Gastrocnemius medialis (tissue), 4 donors: ENCODE data around the gene FRMD5.

ENCODE experiments used
- POLR2A ChIP-seq, 2 donors: fragments of 450-650 bp; IDR thresholded peaks; one replicate each; pipeline ENCODE4 v1.6.1; 2017; ENCODE audit warnings: antibody characterized with exemption in 2 of 2, mild to moderate bottlenecking in 2 of 2, moderate library complexity in 2 of 2
- TF ChIP-seq, protein P1 (sequence below), 5 experiments: fragments of 450-650 bp in 3 of 5; fragments of 200-600 bp in 2 of 5; sonication (generic) in 2 of 5; IDR thresholded peaks in 4 of 5; conservative IDR thresholded peaks in 1 of 5; 1 replicate in 4 of 5; 2 replicates in 1 of 5; pipeline ENCODE4 v1.5.1; 2016 to 2019; ENCODE audit warnings: antibody characterized with exemption in 5 of 5, mild to moderate bottlenecking in 3 of 5, moderate library complexity in 3 of 5

DNA sequence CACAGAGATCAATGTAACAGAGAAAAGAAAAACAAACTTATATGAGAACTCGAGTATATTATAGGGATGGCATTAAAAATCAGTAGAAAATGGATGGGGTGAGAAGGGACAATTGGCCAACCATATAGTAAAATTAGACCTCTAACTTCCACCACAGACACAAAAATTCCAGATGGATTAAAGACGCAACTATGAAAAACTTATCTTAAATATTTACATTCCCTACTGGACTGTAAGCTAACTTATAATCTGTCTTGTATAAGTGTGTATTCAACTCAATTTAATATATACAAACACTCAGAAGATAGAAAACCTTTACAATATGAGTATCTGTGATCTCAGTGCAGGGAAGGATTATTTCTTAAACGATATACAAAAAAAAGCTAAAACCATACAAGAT is 373.6 kb downstream of the FRMD5 start:
- TF ChIP-seq, protein P1, sequence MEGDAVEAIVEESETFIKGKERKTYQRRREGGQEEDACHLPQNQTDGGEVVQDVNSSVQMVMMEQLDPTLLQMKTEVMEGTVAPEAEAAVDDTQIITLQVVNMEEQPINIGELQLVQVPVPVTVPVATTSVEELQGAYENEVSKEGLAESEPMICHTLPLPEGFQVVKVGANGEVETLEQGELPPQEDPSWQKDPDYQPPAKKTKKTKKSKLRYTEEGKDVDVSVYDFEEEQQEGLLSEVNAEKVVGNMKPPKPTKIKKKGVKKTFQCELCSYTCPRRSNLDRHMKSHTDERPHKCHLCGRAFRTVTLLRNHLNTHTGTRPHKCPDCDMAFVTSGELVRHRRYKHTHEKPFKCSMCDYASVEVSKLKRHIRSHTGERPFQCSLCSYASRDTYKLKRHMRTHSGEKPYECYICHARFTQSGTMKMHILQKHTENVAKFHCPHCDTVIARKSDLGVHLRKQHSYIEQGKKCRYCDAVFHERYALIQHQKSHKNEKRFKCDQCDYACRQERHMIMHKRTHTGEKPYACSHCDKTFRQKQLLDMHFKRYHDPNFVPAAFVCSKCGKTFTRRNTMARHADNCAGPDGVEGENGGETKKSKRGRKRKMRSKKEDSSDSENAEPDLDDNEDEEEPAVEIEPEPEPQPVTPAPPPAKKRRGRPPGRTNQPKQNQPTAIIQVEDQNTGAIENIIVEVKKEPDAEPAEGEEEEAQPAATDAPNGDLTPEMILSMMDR (IDR thresholded peaks at IDR 0.05 in 4 of 5, conservative IDR thresholded peaks at IDR 0.05 in 1 of 5): no peak
- TF ChIP-seq POLR2A (IDR thresholded peaks at IDR 0.05): no peak
